ENCODE measurements around the gene RFLNA.

DNA sequence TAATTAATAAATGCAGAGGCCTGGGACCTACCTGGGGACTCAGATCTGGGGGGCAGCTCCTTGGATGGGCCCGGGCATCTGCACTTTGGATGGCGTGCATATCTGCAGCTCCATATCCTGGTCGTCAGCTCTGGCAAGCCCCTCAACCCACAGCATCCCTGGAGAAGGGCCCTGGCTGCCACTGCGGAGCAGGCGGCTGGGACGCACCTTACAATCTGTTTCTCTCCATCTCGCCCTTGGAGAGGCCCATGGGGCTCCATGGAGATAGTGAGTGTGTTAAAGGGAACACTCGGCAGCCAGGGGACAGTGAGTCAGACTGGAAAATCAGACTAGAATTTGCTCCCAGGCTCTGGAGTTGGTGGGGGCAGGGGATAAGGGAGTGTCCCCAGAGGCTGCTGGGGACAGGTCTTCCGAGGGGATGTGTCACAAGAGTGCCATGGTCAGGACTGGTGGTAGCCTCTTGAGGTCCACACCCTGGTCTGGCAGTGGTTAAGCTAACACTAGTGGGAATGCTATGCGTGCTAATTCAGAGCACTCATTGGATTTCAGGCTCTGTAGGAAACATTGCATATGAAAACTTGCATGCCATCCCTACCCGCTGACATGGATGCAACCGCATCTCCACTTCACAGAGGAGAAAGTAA is 21.5 kb downstream of the RFLNA start:
- TF ChIP-seq, protein P1, sequence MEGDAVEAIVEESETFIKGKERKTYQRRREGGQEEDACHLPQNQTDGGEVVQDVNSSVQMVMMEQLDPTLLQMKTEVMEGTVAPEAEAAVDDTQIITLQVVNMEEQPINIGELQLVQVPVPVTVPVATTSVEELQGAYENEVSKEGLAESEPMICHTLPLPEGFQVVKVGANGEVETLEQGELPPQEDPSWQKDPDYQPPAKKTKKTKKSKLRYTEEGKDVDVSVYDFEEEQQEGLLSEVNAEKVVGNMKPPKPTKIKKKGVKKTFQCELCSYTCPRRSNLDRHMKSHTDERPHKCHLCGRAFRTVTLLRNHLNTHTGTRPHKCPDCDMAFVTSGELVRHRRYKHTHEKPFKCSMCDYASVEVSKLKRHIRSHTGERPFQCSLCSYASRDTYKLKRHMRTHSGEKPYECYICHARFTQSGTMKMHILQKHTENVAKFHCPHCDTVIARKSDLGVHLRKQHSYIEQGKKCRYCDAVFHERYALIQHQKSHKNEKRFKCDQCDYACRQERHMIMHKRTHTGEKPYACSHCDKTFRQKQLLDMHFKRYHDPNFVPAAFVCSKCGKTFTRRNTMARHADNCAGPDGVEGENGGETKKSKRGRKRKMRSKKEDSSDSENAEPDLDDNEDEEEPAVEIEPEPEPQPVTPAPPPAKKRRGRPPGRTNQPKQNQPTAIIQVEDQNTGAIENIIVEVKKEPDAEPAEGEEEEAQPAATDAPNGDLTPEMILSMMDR (conservative IDR thresholded peaks at IDR 0.05), result no peak
- no peak for TF ChIP-seq ZFX (IDR thresholded peaks at IDR 0.05)
